Ishikawa (cell line): ENCODE results near the gene APOL3.

Experiments
- CEBPB ChIP-seq: IDR thresholded peaks from 2 replicates; pipeline ENCODE4 v1.6.1; 2012
- CREB1 ChIP-seq: IDR thresholded peaks from 2 replicates; pipeline ENCODE4 v1.6.1; 2012; ENCODE audit warnings: low read depth
- EGR1 ChIP-seq: IDR thresholded peaks from 2 replicates; pipeline ENCODE4 v1.6.1; 2012
- EP300 ChIP-seq: IDR thresholded peaks from 2 replicates; pipeline ENCODE4 v1.6.1; 2012; ENCODE audit warnings: borderline replicate concordance
- FOXM1 ChIP-seq: IDR thresholded peaks from 2 replicates; pipeline ENCODE4 v1.6.1; 2012; ENCODE audit warnings: low read depth, borderline replicate concordance
- NFIC ChIP-seq: IDR thresholded peaks from 2 replicates; pipeline ENCODE4 v1.6.1; 2012
- RAD21 ChIP-seq: IDR thresholded peaks from 2 replicates; pipeline ENCODE4 v1.6.1; 2012; ENCODE audit warnings: low read depth
- TAF1 ChIP-seq: IDR thresholded peaks from 2 replicates; pipeline ENCODE4 v1.6.1; 2012; ENCODE audit warnings: low read depth, mild to moderate bottlenecking
- TCF12 ChIP-seq: IDR thresholded peaks from 2 replicates; pipeline ENCODE4 v1.6.1; 2012; ENCODE audit warnings: low read depth
- TEAD4 ChIP-seq: IDR thresholded peaks from 2 replicates; pipeline ENCODE4 v1.6.1; 2012
- YY1 ChIP-seq: IDR thresholded peaks from 2 replicates; pipeline ENCODE4 v1.6.1; 2012; ENCODE audit warnings: low read depth
- ZBTB7A ChIP-seq: IDR thresholded peaks from 2 replicates; pipeline ENCODE4 v1.6.1; 2012; ENCODE audit warnings: low read depth
- TF ChIP-seq, protein P1 (sequence below): IDR thresholded peaks from 2 replicates; pipeline ENCODE4 v1.6.1; 2012
- TF ChIP-seq, protein P2 (sequence below): IDR thresholded peaks from 2 replicates; pipeline ENCODE4 v1.6.1; 2012
- TF ChIP-seq, protein P3 (sequence below): IDR thresholded peaks from 2 replicates; pipeline ENCODE4 v1.6.1; 2012; ENCODE audit warnings: low read depth, mild to moderate bottlenecking

Gene APOL3

DNA sequence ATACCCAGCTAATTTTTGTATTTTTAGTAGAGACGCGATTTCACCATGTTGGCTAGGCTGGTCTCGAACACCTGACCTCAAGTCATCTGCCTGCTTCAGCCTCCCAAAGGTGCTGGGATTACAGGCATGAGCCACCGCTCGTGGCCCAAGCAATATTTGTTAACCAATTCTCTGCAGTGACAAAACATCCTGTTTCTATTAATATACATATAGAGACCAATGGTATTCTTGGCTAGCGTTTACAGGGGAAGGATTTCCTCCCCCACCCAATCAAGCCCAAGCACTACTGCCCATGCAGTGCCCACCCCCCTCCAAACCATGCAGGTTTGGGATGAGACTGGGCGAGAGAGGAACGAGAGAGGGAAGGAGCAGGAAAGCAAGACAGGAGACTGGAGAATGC lies 53.1 kb downstream of the APOL3 start:
- TF ChIP-seq, protein P1, sequence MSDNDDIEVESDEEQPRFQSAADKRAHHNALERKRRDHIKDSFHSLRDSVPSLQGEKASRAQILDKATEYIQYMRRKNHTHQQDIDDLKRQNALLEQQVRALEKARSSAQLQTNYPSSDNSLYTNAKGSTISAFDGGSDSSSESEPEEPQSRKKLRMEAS: no peak

- TF ChIP-seq, protein P1: no peak
- no peak for TF ChIP-seq ZBTB7A
- no peak for TF ChIP-seq EGR1
Measured at GRCh38 chr22:36106910-36107309, 53.6 kb downstream of the APOL3 start.

DNA sequence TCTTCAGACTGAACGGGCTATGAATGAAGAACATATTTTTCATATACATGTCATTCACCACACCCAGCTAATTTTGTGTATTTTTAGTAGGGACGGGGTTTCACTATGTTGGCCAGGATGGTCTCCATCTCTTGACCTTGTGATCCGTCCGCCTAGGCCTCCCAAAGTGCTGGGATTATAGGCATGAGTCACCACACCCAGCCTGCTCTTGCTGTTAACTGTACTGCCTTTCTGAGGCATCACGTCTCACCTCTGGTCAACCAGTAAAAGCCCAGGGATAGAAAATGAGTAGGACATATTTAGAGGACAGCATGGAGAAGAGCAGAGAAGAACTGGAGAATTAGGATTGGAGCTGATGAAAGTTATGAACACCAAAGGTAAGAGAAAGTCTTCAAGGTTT lies 55.6 kb downstream of the APOL3 start:
- no peak for TF ChIP-seq YY1
- TF ChIP-seq RAD21: no peak
- no peak for TF ChIP-seq CEBPB
- no peak for TF ChIP-seq ZBTB7A
- TF ChIP-seq CREB1: no peak
- no peak for TF ChIP-seq EP300
- no peak for TF ChIP-seq NFIC
- TF ChIP-seq, protein P1: no peak
- TF ChIP-seq FOXM1: no peak
- TF ChIP-seq EGR1: no peak
- no peak for TF ChIP-seq TCF12
- TF ChIP-seq, protein P2, sequence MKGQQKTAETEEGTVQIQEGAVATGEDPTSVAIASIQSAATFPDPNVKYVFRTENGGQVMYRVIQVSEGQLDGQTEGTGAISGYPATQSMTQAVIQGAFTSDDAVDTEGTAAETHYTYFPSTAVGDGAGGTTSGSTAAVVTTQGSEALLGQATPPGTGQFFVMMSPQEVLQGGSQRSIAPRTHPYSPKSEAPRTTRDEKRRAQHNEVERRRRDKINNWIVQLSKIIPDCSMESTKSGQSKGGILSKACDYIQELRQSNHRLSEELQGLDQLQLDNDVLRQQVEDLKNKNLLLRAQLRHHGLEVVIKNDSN: no peak
- no peak for TF ChIP-seq TEAD4
- no peak for TF ChIP-seq TAF1
- TF ChIP-seq, protein P3, sequence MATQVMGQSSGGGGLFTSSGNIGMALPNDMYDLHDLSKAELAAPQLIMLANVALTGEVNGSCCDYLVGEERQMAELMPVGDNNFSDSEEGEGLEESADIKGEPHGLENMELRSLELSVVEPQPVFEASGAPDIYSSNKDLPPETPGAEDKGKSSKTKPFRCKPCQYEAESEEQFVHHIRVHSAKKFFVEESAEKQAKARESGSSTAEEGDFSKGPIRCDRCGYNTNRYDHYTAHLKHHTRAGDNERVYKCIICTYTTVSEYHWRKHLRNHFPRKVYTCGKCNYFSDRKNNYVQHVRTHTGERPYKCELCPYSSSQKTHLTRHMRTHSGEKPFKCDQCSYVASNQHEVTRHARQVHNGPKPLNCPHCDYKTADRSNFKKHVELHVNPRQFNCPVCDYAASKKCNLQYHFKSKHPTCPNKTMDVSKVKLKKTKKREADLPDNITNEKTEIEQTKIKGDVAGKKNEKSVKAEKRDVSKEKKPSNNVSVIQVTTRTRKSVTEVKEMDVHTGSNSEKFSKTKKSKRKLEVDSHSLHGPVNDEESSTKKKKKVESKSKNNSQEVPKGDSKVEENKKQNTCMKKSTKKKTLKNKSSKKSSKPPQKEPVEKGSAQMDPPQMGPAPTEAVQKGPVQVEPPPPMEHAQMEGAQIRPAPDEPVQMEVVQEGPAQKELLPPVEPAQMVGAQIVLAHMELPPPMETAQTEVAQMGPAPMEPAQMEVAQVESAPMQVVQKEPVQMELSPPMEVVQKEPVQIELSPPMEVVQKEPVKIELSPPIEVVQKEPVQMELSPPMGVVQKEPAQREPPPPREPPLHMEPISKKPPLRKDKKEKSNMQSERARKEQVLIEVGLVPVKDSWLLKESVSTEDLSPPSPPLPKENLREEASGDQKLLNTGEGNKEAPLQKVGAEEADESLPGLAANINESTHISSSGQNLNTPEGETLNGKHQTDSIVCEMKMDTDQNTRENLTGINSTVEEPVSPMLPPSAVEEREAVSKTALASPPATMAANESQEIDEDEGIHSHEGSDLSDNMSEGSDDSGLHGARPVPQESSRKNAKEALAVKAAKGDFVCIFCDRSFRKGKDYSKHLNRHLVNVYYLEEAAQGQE: no peak

DNA sequence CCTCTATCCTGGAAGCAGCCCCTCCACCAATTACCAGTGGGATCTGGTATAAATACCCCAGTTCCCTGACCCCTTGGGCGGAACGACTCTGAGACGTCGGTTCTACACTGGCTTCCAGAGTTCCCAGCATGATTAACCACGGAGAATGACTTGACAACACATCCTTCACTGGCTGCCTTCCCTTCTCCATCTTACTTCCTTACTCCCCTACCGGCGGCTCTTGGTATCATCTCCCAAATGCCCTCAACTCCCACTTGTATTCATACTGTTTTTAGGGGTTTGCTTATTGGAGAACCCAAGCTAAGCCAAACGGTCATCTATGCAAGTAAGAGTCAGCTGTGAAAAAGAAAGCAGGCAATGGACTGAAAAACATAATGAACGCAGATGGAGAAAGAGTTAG lies 56.1 kb downstream of the APOL3 start:
- no peak for TF ChIP-seq TAF1
- TF ChIP-seq, protein P2: no peak
- no peak for TF ChIP-seq ZBTB7A
- TF ChIP-seq EGR1: no peak
- TF ChIP-seq, protein P1: no peak
- no peak for TF ChIP-seq YY1
- TF ChIP-seq RAD21: no peak
- TF ChIP-seq TEAD4: no peak
- no peak for TF ChIP-seq TCF12
- no peak for TF ChIP-seq CEBPB
- no peak for TF ChIP-seq FOXM1
- TF ChIP-seq EP300: no peak
- no peak for TF ChIP-seq CREB1
- no peak for TF ChIP-seq NFIC
- TF ChIP-seq, protein P3: no peak

- TF ChIP-seq CREB1 (no peak), TEAD4 (no peak), RAD21 (no peak), TAF1 (no peak), TCF12 (no peak), ZBTB7A (no peak), FOXM1 (no peak), YY1 (no peak)
- TF ChIP-seq, protein P3: no peak
- TF ChIP-seq, protein P1: no peak
- TF ChIP-seq, protein P2: no peak
Measured at GRCh38 chr22:36103891-36104290, 56.7 kb downstream of the APOL3 start.
